HepG2 (cell line): ENCODE results near the gene KIFC1. TPM values are rescaled to one million over a fixed set of nuclear protein-coding genes. Genes with fewer than 3 reads are reported as not detected.
A peak's percentile ranks its signal among the peaks of the same experiment; 100 is the strongest.

Source experiments
- ATF3 ChIP-seq: sonication (generic); formaldehyde crosslinking; IDR thresholded peaks from 2 replicates; pipeline ENCODE4 v1.4.0; 2020; ENCODE audit warnings: missing genetic modification reagents
- BCL3 ChIP-seq: sonication (generic); formaldehyde crosslinking; IDR thresholded peaks from 2 replicates; pipeline ENCODE4 v1.5.1; 2020; ENCODE audit warnings: mild to moderate bottlenecking, missing genetic modification reagents, moderate library complexity
- CSRNP2 ChIP-seq: sonication (generic); formaldehyde crosslinking; conservative IDR thresholded peaks from 2 replicates; pipeline ENCODE4 v1.8.0; 2022; ENCODE audit warnings: low read depth, missing genetic modification reagents
- ELF4 ChIP-seq: sonication (generic); formaldehyde crosslinking; IDR thresholded peaks from 2 replicates; pipeline ENCODE4 v1.5.0; 2020; ENCODE audit warnings: missing genetic modification reagents, mild to moderate bottlenecking, moderate library complexity, borderline replicate concordance
- FOXC1 ChIP-seq: sonication (generic); formaldehyde crosslinking; IDR thresholded peaks from 2 replicates; pipeline ENCODE4 v1.8.0; 2022; ENCODE audit warnings: mild to moderate bottlenecking, missing genetic modification reagents, borderline replicate concordance
- FOXP1 ChIP-seq, 2 experiments: fragments of 450-650 bp in 1 of 2; IDR thresholded peaks; 2 replicates each; pipeline ENCODE4 v1.6.1; 2017 to 2018; ENCODE audit warnings: antibody characterized with exemption in 1 of 2
- HOXA7 ChIP-seq: sonication (generic); formaldehyde crosslinking; IDR thresholded peaks from 2 replicates; pipeline ENCODE4 v1.8.1; 2022; ENCODE audit warnings: mild to moderate bottlenecking, missing genetic modification reagents, moderate library complexity
- KDM3A ChIP-seq: IDR thresholded peaks from 2 replicates; pipeline ENCODE4 v1.6.1; 2018; ENCODE audit warnings: low read depth, missing compliant biosample characterization
- NR2F6 ChIP-seq, 2 experiments: IDR thresholded peaks; 2 replicates each; pipeline ENCODE4 v1.6.1; 2016; ENCODE audit warnings: antibody characterized with exemption in 1 of 2, mild to moderate bottlenecking in 1 of 2
- PREB ChIP-seq: sonication (generic); formaldehyde crosslinking; IDR thresholded peaks from 2 replicates; pipeline ENCODE4 v1.4.0; 2020; ENCODE audit warnings: missing genetic modification reagents
- RFX5 ChIP-seq: IDR thresholded peaks from 2 replicates; pipeline ENCODE4 v1.6.1; 2011; ENCODE audit warnings: low read depth, low read length, improper control_type of control experiment
- SMAD9 ChIP-seq: sonication (generic); formaldehyde crosslinking; IDR thresholded peaks from 2 replicates; pipeline ENCODE4 v1.5.1; 2020; ENCODE audit warnings: mild to moderate bottlenecking, missing genetic modification reagents
- SRY ChIP-seq: sonication (generic); formaldehyde crosslinking; IDR thresholded peaks from 2 replicates; pipeline ENCODE4 v1.8.0; 2022; ENCODE audit warnings: mild to moderate bottlenecking, missing genetic modification reagents
- YEATS4 ChIP-seq: sonication (generic); formaldehyde crosslinking; IDR thresholded peaks from 2 replicates; pipeline ENCODE4 v1.4.0; 2020; ENCODE audit warnings: missing genetic modification reagents, borderline replicate concordance
- ZBTB7A ChIP-seq: sonication (generic); formaldehyde crosslinking; IDR thresholded peaks from 2 replicates; pipeline ENCODE4 v1.8.0; 2022; ENCODE audit warnings: mild to moderate bottlenecking, missing genetic modification reagents
- ZFYVE20 ChIP-seq: sonication (generic); formaldehyde crosslinking; IDR thresholded peaks from 2 replicates; pipeline ENCODE4 v1.8.0; 2023; ENCODE audit warnings: low read depth, mild to moderate bottlenecking, moderate library complexity, missing genetic modification reagents, borderline replicate concordance
- ZMYM3 ChIP-seq: sonication (generic); formaldehyde crosslinking; IDR thresholded peaks from 2 replicates; pipeline ENCODE4 v1.5.1; 2020; ENCODE audit warnings: mild to moderate bottlenecking, missing genetic modification reagents
- ZNF260 ChIP-seq: sonication (generic); formaldehyde crosslinking; IDR thresholded peaks from 2 replicates; pipeline ENCODE4 v1.4.0; 2020; ENCODE audit warnings: missing genetic modification reagents, low read depth, mild to moderate bottlenecking, borderline replicate concordance
- ZNF335 ChIP-seq: sonication (generic); formaldehyde crosslinking; IDR thresholded peaks from 2 replicates; pipeline ENCODE4 v1.4.0; 2020; ENCODE audit warnings: missing genetic modification reagents
- ZNF800 ChIP-seq: sonication (generic); formaldehyde crosslinking; IDR thresholded peaks from 2 replicates; pipeline ENCODE4 v1.4.0; 2020; ENCODE audit warnings: missing genetic modification reagents
- polyA plus RNA-seq, 8 experiments: library from polyadenylated mRNA; depleted of rRNA in 3 of 8; stranded (reverse) in 7 of 8; unstranded in 1 of 8; fragments of >200 nt; fragmentation: Illumina TruSeq in 4 of 8; extraction: Trizol in 4 of 8; gene quantifications; 2 replicates each; pipeline versions ENCODE4 v1.2.1 to v1.2.3, GENCODE V29; 2011 to 2016; ENCODE audit warnings: low read depth in 4 of 8, missing spikeins in 1 of 8, mixed read lengths in 1 of 8; ENCODE audit not compliant: insufficient read depth in 1 of 8
- total RNA-seq, 5 experiments: library from RNA; depleted of rRNA; stranded (reverse); fragments of >200 nt; fragmentation: Illumina TruSeq; extraction: Trizol; gene quantifications; 2 replicates each; pipeline ENCODE4 v1.2.3, GENCODE V29; 2016; ENCODE audit warnings: low read depth in 1 of 5

KIFC1 gene
- total and polyA plus RNA-seq, 2 of the 13 experiments (the other 11 are each of a cell fraction or from before 2014, with no cell fraction given): 25.0 to 45.5 TPM

- TF ChIP-seq CSRNP2 (CRISPR knock-in tag) (no peak), RFX5 (peak; percentile 89), ATF3 (CRISPR knock-in tag) (peak; percentile 29; the same call in 1 of the 2 replicates), HOXA7 (CRISPR knock-in tag) (no peak), ZNF260 (no peak), SRY (peak; percentile 64; the same call in 1 of the 2 replicates), ZFYVE20 (CRISPR knock-in tag) (no peak), ELF4 (peak; percentile 96), ZNF335 (CRISPR knock-in tag) (peak; percentile 59), BCL3 (peak; percentile 88), PREB (CRISPR knock-in tag) (peak; percentile 81; the same call in 1 of the 2 replicates), YEATS4 (CRISPR knock-in tag) (peak; percentile 94; the same call in 1 of the 2 replicates), ZMYM3 (CRISPR knock-in tag) (no peak), ZBTB7A (CRISPR knock-in tag) (peak; percentile 36), FOXP1 (IDR thresholded peaks at IDR 0.05) (no peak), FOXP1 (CRISPR knock-in tag; IDR thresholded peaks at IDR 0.05) (peak; percentile 11; the same call in 1 of the 2 replicates), FOXC1 (CRISPR knock-in tag) (peak; percentile 90), KDM3A (CRISPR knock-in tag) (no peak; the same call in none of the 2 replicates), NR2F6 (IDR thresholded peaks at IDR 0.05) (no peak), NR2F6 (CRISPR knock-in tag; IDR thresholded peaks at IDR 0.05) (peak; percentile 42; the same call in 1 of the 2 replicates), SMAD9 (CRISPR knock-in tag) (0 out of 2 replicates have a peak, but pooled peaks have one; percentile 84), ZNF800 (CRISPR knock-in tag) (peak; percentile 40; the same call in 1 of the 2 replicates)
Observed at GRCh38 chr6:33417903-33418689, 26.5 kb downstream of the KIFC1 start, which contains the start of gene CUTA (continued).
